ENCODE data around the gene GAREM1. TPM values are rescaled to one million over a fixed set of nuclear protein-coding genes. Genes with fewer than 3 reads are reported as not detected.

The GAREM1 gene
- total RNA-seq, 1 donor from 2014 or later: 9.0 TPM

- peaks cover 6% of the 10 kb centered on the region for H3K36me3 Mint-ChIP-seq (ENCODE audit: low read depth, unreplicated experiment)
- DNase-seq (ENCODE audit: low read depth) (no peak), FAIRE-seq (no peak)
- H3K79me2 ChIP-seq (ENCODE audit: insufficient read depth, low read length): no peaks in the 10 kb centered on the region
- H2AFZ ChIP-seq (ENCODE audit: low read depth, low read length): no peak overlapping the region
- H3K9ac ChIP-seq (ENCODE audit: low read length): no peak overlapping the region
- no peaks in the 10 kb centered on the region for H4K20me1 ChIP-seq (ENCODE audit: insufficient read depth, low read length)
- H3K27ac Mint-ChIP-seq (ENCODE audit: unreplicated experiment): no peak overlapping the region
- H3K4me2 ChIP-seq (ENCODE audit: low read length): no peak overlapping the region
- peaks cover 4% of the 10 kb centered on the region for H3K9me3 Mint-ChIP-seq (ENCODE audit: unreplicated experiment)
- no peaks in the 10 kb centered on the region for H3K4me1 ChIP-seq (ENCODE audit: insufficient read depth, low read length)
- H3K27me3 ChIP-seq (ENCODE audit: insufficient read depth, low read length): no peaks in the 10 kb centered on the region
- no peak overlapping the region for H3K27ac ChIP-seq (ENCODE audit: low read depth, low read length)
- no peaks in the 10 kb centered on the region for H3K36me3 ChIP-seq (ENCODE audit: insufficient read depth, low read length)
- H3K27me3 Mint-ChIP-seq (ENCODE audit: low read depth, unreplicated experiment): no peaks in the 10 kb centered on the region
- no peak overlapping the region for H3K4me3 Mint-ChIP-seq (ENCODE audit: unreplicated experiment)
- peaks cover 3% of the 10 kb centered on the region for H3K4me1 Mint-ChIP-seq (ENCODE audit: low read depth, unreplicated experiment)
- TF ChIP-seq, protein P1, sequence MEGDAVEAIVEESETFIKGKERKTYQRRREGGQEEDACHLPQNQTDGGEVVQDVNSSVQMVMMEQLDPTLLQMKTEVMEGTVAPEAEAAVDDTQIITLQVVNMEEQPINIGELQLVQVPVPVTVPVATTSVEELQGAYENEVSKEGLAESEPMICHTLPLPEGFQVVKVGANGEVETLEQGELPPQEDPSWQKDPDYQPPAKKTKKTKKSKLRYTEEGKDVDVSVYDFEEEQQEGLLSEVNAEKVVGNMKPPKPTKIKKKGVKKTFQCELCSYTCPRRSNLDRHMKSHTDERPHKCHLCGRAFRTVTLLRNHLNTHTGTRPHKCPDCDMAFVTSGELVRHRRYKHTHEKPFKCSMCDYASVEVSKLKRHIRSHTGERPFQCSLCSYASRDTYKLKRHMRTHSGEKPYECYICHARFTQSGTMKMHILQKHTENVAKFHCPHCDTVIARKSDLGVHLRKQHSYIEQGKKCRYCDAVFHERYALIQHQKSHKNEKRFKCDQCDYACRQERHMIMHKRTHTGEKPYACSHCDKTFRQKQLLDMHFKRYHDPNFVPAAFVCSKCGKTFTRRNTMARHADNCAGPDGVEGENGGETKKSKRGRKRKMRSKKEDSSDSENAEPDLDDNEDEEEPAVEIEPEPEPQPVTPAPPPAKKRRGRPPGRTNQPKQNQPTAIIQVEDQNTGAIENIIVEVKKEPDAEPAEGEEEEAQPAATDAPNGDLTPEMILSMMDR (IDR thresholded peaks at IDR 0.05; ENCODE audit: insufficient read depth, low read depth, low read length): no peak
- no peak for TF ChIP-seq EZH2 (IDR thresholded peaks at IDR 0.05; ENCODE audit: insufficient read depth, low read length)
- H3K9me3 ChIP-seq (ENCODE audit: insufficient read depth, low read depth, low read length): no peaks in the 10 kb centered on the region
- no peak overlapping the region for H3K4me3 ChIP-seq (ENCODE audit: insufficient read depth, low read depth, low read length)
Measured at GRCh38 chr18:32393407-32393806, 77.3 kb downstream of the GAREM1 start.

DNA sequence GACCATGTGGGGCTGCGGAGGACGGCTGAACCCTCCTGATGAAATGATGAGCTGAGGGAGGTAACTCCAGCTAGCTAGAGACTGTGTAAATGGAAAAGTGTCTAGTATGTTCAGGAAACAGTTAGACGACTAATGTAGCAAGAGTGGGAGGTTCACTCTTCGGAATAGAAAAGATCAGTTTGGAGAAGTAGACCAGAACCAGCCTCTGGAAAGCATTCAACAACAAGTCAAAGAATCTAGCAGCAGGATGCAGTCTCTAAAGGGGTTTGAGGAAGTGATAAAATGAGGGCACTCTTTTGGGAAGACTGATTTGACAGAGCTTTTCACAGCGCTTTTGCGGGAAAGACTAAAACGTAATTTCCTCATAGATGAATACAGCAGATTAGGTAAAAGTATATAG lies 79.6 kb downstream of the GAREM1 start:
- no peaks in the 10 kb centered on the region for H3K79me2 ChIP-seq (ENCODE audit: insufficient read depth, low read length)
- Mint-ChIP-seq H3K36me3 (ENCODE audit: low read depth, unreplicated experiment) (peaks cover 3% of the 10 kb centered on the region), H3K9me3 (ENCODE audit: unreplicated experiment) (peaks cover 2% of the 10 kb centered on the region), H3K27me3 (ENCODE audit: low read depth, unreplicated experiment) (no peaks in the 10 kb centered on the region), H3K27ac (ENCODE audit: unreplicated experiment) (no peak overlapping the region), H3K4me1 (ENCODE audit: low read depth, unreplicated experiment) (peaks cover 8% of the 10 kb centered on the region), H3K4me3 (ENCODE audit: unreplicated experiment) (no peak overlapping the region)
- no peaks in the 10 kb centered on the region for H3K4me1 ChIP-seq (ENCODE audit: insufficient read depth, low read length)
- no peak overlapping the region for H2AFZ ChIP-seq (ENCODE audit: low read depth, low read length)
- H3K9ac ChIP-seq (ENCODE audit: low read length): no peak overlapping the region
- no peaks in the 10 kb centered on the region for H3K9me3 ChIP-seq (ENCODE audit: insufficient read depth, low read depth, low read length)
- no peak overlapping the region for H3K4me3 ChIP-seq (ENCODE audit: insufficient read depth, low read depth, low read length)
- no peak overlapping the region for H3K27ac ChIP-seq (ENCODE audit: low read depth, low read length)
- H3K36me3 ChIP-seq (ENCODE audit: insufficient read depth, low read length): no peaks in the 10 kb centered on the region
- FAIRE-seq (no peak), DNase-seq (ENCODE audit: low read depth) (no peak)
- no peaks in the 10 kb centered on the region for H3K27me3 ChIP-seq (ENCODE audit: insufficient read depth, low read length)
- no peaks in the 10 kb centered on the region for H4K20me1 ChIP-seq (ENCODE audit: insufficient read depth, low read length)
- H3K4me2 ChIP-seq (ENCODE audit: low read length): no peak overlapping the region
- TF ChIP-seq, protein P1 (IDR thresholded peaks at IDR 0.05; ENCODE audit: insufficient read depth, low read depth, low read length): no peak
- no peak for TF ChIP-seq EZH2 (IDR thresholded peaks at IDR 0.05; ENCODE audit: insufficient read depth, low read length)

GRCh38 chr18:32389858-32390257 lies 80.8 kb downstream of the GAREM1 start:
- H3K36me3 ChIP-seq (ENCODE audit: insufficient read depth, low read length): no peaks in the 10 kb centered on the region
- no peak for FAIRE-seq
- no peak overlapping the region for H3K4me2 ChIP-seq (ENCODE audit: low read length)

More at GRCh38 chr18:32389858-32390257, 80.8 kb downstream of the GAREM1 start:
- Histone ChIP-seq H3K27me3 (ENCODE audit: insufficient read depth, low read length) (no peaks in the 10 kb centered on the region), H3K9ac (ENCODE audit: low read length) (no peak overlapping the region), H3K4me1 (ENCODE audit: insufficient read depth, low read length) (no peaks in the 10 kb centered on the region), H4K20me1 (ENCODE audit: insufficient read depth, low read length) (no peaks in the 10 kb centered on the region), H3K27ac (ENCODE audit: low read depth, low read length) (no peak overlapping the region), H2AFZ (ENCODE audit: low read depth, low read length) (no peak overlapping the region), H3K79me2 (ENCODE audit: insufficient read depth, low read length) (no peaks in the 10 kb centered on the region), H3K9me3 (ENCODE audit: insufficient read depth, low read depth, low read length) (no peaks in the 10 kb centered on the region), H3K4me3 (ENCODE audit: insufficient read depth, low read depth, low read length) (no peak overlapping the region)
- DNase-seq (ENCODE audit: low read depth): no peak
- peaks cover 2% of the 10 kb centered on the region for H3K9me3 Mint-ChIP-seq (ENCODE audit: unreplicated experiment)
- TF ChIP-seq, protein P1 (IDR thresholded peaks at IDR 0.05; ENCODE audit: insufficient read depth, low read depth, low read length): no peak
- no peak for TF ChIP-seq EZH2 (IDR thresholded peaks at IDR 0.05; ENCODE audit: insufficient read depth, low read length)
- H3K36me3 Mint-ChIP-seq (ENCODE audit: low read depth, unreplicated experiment): no peaks in the 10 kb centered on the region
- H3K4me1 Mint-ChIP-seq (ENCODE audit: low read depth, unreplicated experiment): peaks cover 14% of the 10 kb centered on the region
- no peak overlapping the region for H3K4me3 Mint-ChIP-seq (ENCODE audit: unreplicated experiment)
- H3K27ac Mint-ChIP-seq (ENCODE audit: unreplicated experiment): no peak overlapping the region
- no peaks in the 10 kb centered on the region for H3K27me3 Mint-ChIP-seq (ENCODE audit: low read depth, unreplicated experiment)

Data from astrocyte (in vitro differentiated cells and primary cell).